ENCODE results near the gene NPR3. TPM values are rescaled to one million over a fixed set of nuclear protein-coding genes. Genes with fewer than 3 reads are reported as not detected.

NPR3 gene
- total RNA-seq, 1 experiment from 2014 or later = 2.2 TPM

- CTCF ChIA-PET = no interaction called here
- TF ChIP-seq CTCF (conservative IDR thresholded peaks at IDR 0.05) = no peak
- no peak for TF ChIP-seq EZH2 (IDR thresholded peaks at IDR 0.05; ENCODE audit: low read depth)
- no peak overlapping the region for H3K27ac ChIP-seq
Measured at GRCh38 chr5:32752411-32752810, 41.3 kb downstream of the NPR3 start.

GRCh38 chr5:32753051-32753450, 41.9 kb downstream of the NPR3 start:
- DNase-seq = no peak
- Histone ChIP-seq H3F3A (ENCODE audit: insufficient read depth, low read depth) (no peaks in the 10 kb centered on the region), H3K27ac (no peak overlapping the region), H3K4me1 (replicated peaks; ENCODE audit: insufficient read depth) (0 out of 2 replicates have a peak, but pooled peaks cover 7% of the 10 kb centered on the region), H3K79me2 (ENCODE audit: low read depth) (no peaks in the 10 kb centered on the region), H3K4me3 (no peak overlapping the region), H3K27me3 (ENCODE audit: insufficient read depth, low read depth) (no peaks in the 10 kb centered on the region), H3K4me2 (no peak overlapping the region), H3K36me3 (ENCODE audit: low read depth) (no peaks in the 10 kb centered on the region), H2AFZ (no peak overlapping the region), H3K9me2 (ENCODE audit: insufficient read depth) (no peaks in the 10 kb centered on the region), H3K9me3 (ENCODE audit: insufficient read depth, low read depth) (0 out of 2 replicates have a peak, but pooled peaks cover 3% of the 10 kb centered on the region), H4K20me1 (ENCODE audit: insufficient read depth) (no peaks in the 10 kb centered on the region)
- POLR2A ChIA-PET (ENCODE audit: unreplicated experiment) = interaction anchor here (0.6 to 0.7 kb wide), 2 partner anchors 43 to 416 kb away, joined by 4 to 7 read pairs; no protein-coding TSS in a partner anchor
- intact Hi-C loops (cut with micrococcal nuclease; ENCODE audit: unreplicated experiment) = no loop called here
- BruUV-seq (replicated peaks) = no TSS peak
- CTCF ChIA-PET = interaction anchor here (0.6 kb wide), 1 partner anchor 63 kb away, joined by 7 read pairs; no protein-coding TSS in a partner anchor
- no peak for TF ChIP-seq CTCF (conservative IDR thresholded peaks at IDR 0.05)
- no peak for TF ChIP-seq EZH2 (IDR thresholded peaks at IDR 0.05; ENCODE audit: low read depth)

More at GRCh38 chr5:32752411-32752810, 41.3 kb downstream of the NPR3 start:
- H3F3A ChIP-seq (ENCODE audit: insufficient read depth, low read depth) = no peaks in the 10 kb centered on the region
- no peaks in the 10 kb centered on the region for H3K9me2 ChIP-seq (ENCODE audit: insufficient read depth)
- H3K4me1 ChIP-seq (replicated peaks; ENCODE audit: insufficient read depth) = 0 out of 2 replicates have a peak, but pooled peaks cover 7% of the 10 kb centered on the region
- H3K27me3 ChIP-seq (ENCODE audit: insufficient read depth, low read depth) = no peaks in the 10 kb centered on the region
- H3K4me2 ChIP-seq = no peak overlapping the region
- intact Hi-C loops (cut with micrococcal nuclease; ENCODE audit: unreplicated experiment) = no loop called here
- no peaks in the 10 kb centered on the region for H4K20me1 ChIP-seq (ENCODE audit: insufficient read depth)
- no peaks in the 10 kb centered on the region for H3K36me3 ChIP-seq (ENCODE audit: low read depth)
- no TSS peak for BruUV-seq (replicated peaks)
- H3K9me3 ChIP-seq (ENCODE audit: insufficient read depth, low read depth) = 0 out of 2 replicates have a peak, but pooled peaks cover 3% of the 10 kb centered on the region
- no peak overlapping the region for H3K4me3 ChIP-seq
- DNase-seq = no peak
- H2AFZ ChIP-seq = no peak overlapping the region
- POLR2A ChIA-PET (ENCODE audit: unreplicated experiment) = interaction anchor here (0.7 kb wide), 1 partner anchor 43 kb away, joined by 7 read pairs; no protein-coding TSS in a partner anchor
- H3K79me2 ChIP-seq (ENCODE audit: low read depth) = no peaks in the 10 kb centered on the region

GRCh38 chr5:32753765-32754164, 42.6 kb downstream of the NPR3 start:
- CTCF ChIA-PET = no interaction called here

More at GRCh38 chr5:32753765-32754164, 42.6 kb downstream of the NPR3 start:
- Histone ChIP-seq H3K36me3 (ENCODE audit: low read depth) (no peaks in the 10 kb centered on the region), H3K79me2 (ENCODE audit: low read depth) (no peaks in the 10 kb centered on the region), H3K4me2 (no peak overlapping the region), H3K4me1 (replicated peaks; ENCODE audit: insufficient read depth) (0 out of 2 replicates have a peak, but pooled peaks cover 7% of the 10 kb centered on the region), H3K9me3 (ENCODE audit: insufficient read depth, low read depth) (no peaks in the 10 kb centered on the region), H3K27ac (no peak overlapping the region), H2AFZ (no peak overlapping the region), H4K20me1 (ENCODE audit: insufficient read depth) (no peaks in the 10 kb centered on the region), H3K4me3 (no peak overlapping the region), H3K9me2 (ENCODE audit: insufficient read depth) (no peaks in the 10 kb centered on the region), H3F3A (ENCODE audit: insufficient read depth, low read depth) (no peaks in the 10 kb centered on the region), H3K27me3 (ENCODE audit: insufficient read depth, low read depth) (no peaks in the 10 kb centered on the region)
- DNase-seq = no peak
- POLR2A ChIA-PET (ENCODE audit: unreplicated experiment) = interaction anchor here (0.5 kb wide), 1 partner anchor 401 kb away, joined by 3 read pairs; no protein-coding TSS in a partner anchor
- BruUV-seq (replicated peaks) = no TSS peak
- TF ChIP-seq CTCF (conservative IDR thresholded peaks at IDR 0.05) (no peak), EZH2 (IDR thresholded peaks at IDR 0.05; ENCODE audit: low read depth) (no peak)
- intact Hi-C loops (cut with micrococcal nuclease; ENCODE audit: unreplicated experiment) = no loop called here
